Measurements from ENCODE around the gene SCAMP2. TPM values are rescaled to one million over a fixed set of nuclear protein-coding genes. Genes with fewer than 3 reads are reported as not detected.

SCAMP2 gene
- total and polyA plus RNA-seq, 2 experiments from 2014 or later: 34.7 to 51.3 TPM

- Histone ChIP-seq H3K4me3 (no peak overlapping the region), H3F3A (replicated peaks; ENCODE audit: low read depth) (peaks cover 2% of the 10 kb centered on the region; the same call in 1 of the 2 replicates), H3K4me1 (ENCODE audit: insufficient read depth) (peaks cover 6% of the 10 kb centered on the region; the same call in 1 of the 2 replicates), H3K4me2 (no peak overlapping the region), H4K20me1 (replicated peaks; ENCODE audit: insufficient read depth) (no peaks in the 10 kb centered on the region), H3K27me3 (ENCODE audit: insufficient read depth) (peaks cover 26% of the 10 kb centered on the region), H2AFZ (no peak overlapping the region), H3K9me2 (ENCODE audit: insufficient read depth) (no peaks in the 10 kb centered on the region), H3K79me2 (replicated peaks; ENCODE audit: insufficient read depth) (no peaks in the 10 kb centered on the region), H3K27ac (ENCODE audit: low read depth) (no peak overlapping the region), H3K36me3 (ENCODE audit: insufficient read depth) (no peaks in the 10 kb centered on the region)
- Mint-ChIP-seq H3K27me3 (ENCODE audit: insufficient read depth, low read depth, poor library complexity) (peaks cover 39% of the 10 kb centered on the region), H3K9me3 (no peaks in the 10 kb centered on the region), H3K36me3 (ENCODE audit: low read depth) (no peaks in the 10 kb centered on the region), H3K27ac (no peak overlapping the region), H3K4me1 (peaks cover 26% of the 10 kb centered on the region), H3K4me3 (no peak overlapping the region)
- DNase-seq (ENCODE audit: low spot score): no peak
- TF ChIP-seq ZNF114 (CRISPR knock-in tag; IDR thresholded peaks at IDR 0.05): no peak
- no peak for TF ChIP-seq ZNF462 (CRISPR knock-in tag; IDR thresholded peaks at IDR 0.05)
- ATAC-seq: no peak
Observed at GRCh38 chr15:74822233-74822632, 50.9 kb downstream of the SCAMP2 start.

- ATAC-seq (no peak), DNase-seq (ENCODE audit: low spot score) (no peak)
- Mint-ChIP-seq H3K4me3 (no peak overlapping the region), H3K9me3 (no peaks in the 10 kb centered on the region), H3K4me1 (peaks cover 26% of the 10 kb centered on the region), H3K27me3 (ENCODE audit: insufficient read depth, low read depth, poor library complexity) (peaks cover 35% of the 10 kb centered on the region), H3K27ac (no peak overlapping the region), H3K36me3 (ENCODE audit: low read depth) (no peaks in the 10 kb centered on the region)
- Histone ChIP-seq H3K9me2 (ENCODE audit: insufficient read depth) (no peaks in the 10 kb centered on the region), H3K36me3 (ENCODE audit: insufficient read depth) (no peaks in the 10 kb centered on the region), H3K27ac (ENCODE audit: low read depth) (no peak overlapping the region), H4K20me1 (replicated peaks; ENCODE audit: insufficient read depth) (no peaks in the 10 kb centered on the region), H3K4me3 (no peak overlapping the region), H3K27me3 (ENCODE audit: insufficient read depth) (peaks cover 21% of the 10 kb centered on the region), H3K79me2 (replicated peaks; ENCODE audit: insufficient read depth) (no peaks in the 10 kb centered on the region), H3K4me2 (no peak overlapping the region), H3F3A (replicated peaks; ENCODE audit: low read depth) (peaks cover 2% of the 10 kb centered on the region; the same call in 1 of the 2 replicates), H3K4me1 (ENCODE audit: insufficient read depth) (peaks cover 6% of the 10 kb centered on the region; the same call in 1 of the 2 replicates), H2AFZ (no peak overlapping the region)
- TF ChIP-seq EZH2 (IDR thresholded peaks at IDR 0.05; ENCODE audit: low read depth, unreplicated experiment) (no peak), ZNF114 (CRISPR knock-in tag; IDR thresholded peaks at IDR 0.05) (no peak), ZNF462 (CRISPR knock-in tag; IDR thresholded peaks at IDR 0.05) (no peak), POLR2AphosphoS5 (IDR thresholded peaks at IDR 0.05; ENCODE audit: low read depth) (no peak), EZH2phosphoT487 (IDR thresholded peaks at IDR 0.05; ENCODE audit: unreplicated experiment) (no peak)
Observed at GRCh38 chr15:74821790-74822158, 51.4 kb downstream of the SCAMP2 start.

Data from GM23338 (cell line).